NCI-H1694 (cell line): ENCODE data around the gene ZNF784.
"Not testable (repeated sequence)": the region's sequence is repeated elsewhere in the genome, so short reads cannot be mapped to it uniquely, and the experiment has no call there.

Experiments
- DNase-seq: peaks from one replicate; lab custom pipeline; 2025; lab: John Stamatoyannopoulos, UW

Gene ZNF784

GRCh38 chr19:55582284-55582683 is 42.1 kb downstream of the ZNF784 start:
- not testable (repeated sequence) for DNase-seq

GRCh38 chr19:55581823-55582223 is 42.5 kb downstream of the ZNF784 start:
- no peak for DNase-seq

DNA sequence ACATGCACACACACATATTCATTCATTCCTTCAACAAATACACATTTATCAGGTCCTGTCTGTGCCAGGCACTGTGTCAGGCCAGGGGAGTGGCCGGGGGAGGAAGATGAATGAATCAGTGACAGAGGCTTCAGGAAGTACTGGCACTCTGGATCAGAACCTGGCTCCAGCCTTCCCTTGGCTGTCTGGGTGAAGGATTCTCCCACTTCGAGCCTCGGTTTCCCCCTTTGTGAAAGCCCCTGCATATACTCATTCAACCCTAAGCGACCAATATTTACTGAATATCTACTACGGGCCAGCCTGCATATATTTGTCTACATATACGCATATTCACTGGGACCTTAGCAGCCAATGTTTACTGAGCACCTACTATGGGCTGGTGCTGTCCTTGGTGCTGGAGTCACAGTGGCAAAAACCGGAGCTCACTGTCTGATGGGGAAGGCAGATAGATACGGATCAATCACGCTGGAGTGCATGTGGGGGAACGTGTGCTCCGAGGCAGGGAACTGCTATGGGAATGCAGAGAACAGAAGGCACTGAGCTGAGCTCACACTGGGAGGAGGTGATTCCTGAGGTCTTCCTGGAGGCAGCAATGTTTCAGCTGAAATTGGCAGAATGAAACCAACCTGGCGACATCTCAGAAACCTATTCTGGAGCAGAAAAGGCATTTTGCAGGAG is 43.1 kb downstream of the ZNF784 start:
- no peak for DNase-seq

DNA sequence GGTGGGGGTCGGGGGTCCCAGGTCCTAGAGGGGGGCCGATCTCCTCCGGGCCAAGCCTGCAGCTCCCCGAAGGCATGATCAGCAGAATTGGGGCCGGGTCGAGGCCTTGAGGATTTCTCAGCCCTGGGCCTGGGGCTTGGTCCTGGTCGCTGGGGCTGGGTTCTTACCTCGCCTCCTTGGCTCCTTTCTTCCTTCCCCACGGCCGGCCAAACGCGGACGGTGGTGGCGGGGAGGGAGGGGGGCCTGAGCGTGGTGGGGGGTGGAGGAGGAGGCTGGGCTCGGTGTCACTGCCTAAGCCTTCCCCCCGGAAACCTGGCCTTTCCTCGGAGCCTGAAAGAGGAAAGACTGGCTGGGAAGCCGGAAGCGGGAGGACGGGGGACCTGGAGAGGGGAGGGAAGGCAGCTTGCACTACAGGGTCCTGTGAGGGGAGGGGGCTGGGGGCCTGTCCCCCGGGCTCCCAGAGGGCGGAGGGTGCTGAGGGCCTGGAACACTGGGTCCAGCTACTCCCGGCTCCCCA is 43.7 kb downstream of the ZNF784 start, which contains the start of gene ZNF579:
ZNF579 (minus strand) TSS at position 221 of the 517 bp plus-strand sequence. CDS start 1,209 bp downstream, outside the sequence.
- DNase-seq: peak; percentile 91

- peak; percentile 5 for DNase-seq
These were observed 44.4 kb downstream of the ZNF784 start for GRCh38 chr19:55579766-55580621.

DNA sequence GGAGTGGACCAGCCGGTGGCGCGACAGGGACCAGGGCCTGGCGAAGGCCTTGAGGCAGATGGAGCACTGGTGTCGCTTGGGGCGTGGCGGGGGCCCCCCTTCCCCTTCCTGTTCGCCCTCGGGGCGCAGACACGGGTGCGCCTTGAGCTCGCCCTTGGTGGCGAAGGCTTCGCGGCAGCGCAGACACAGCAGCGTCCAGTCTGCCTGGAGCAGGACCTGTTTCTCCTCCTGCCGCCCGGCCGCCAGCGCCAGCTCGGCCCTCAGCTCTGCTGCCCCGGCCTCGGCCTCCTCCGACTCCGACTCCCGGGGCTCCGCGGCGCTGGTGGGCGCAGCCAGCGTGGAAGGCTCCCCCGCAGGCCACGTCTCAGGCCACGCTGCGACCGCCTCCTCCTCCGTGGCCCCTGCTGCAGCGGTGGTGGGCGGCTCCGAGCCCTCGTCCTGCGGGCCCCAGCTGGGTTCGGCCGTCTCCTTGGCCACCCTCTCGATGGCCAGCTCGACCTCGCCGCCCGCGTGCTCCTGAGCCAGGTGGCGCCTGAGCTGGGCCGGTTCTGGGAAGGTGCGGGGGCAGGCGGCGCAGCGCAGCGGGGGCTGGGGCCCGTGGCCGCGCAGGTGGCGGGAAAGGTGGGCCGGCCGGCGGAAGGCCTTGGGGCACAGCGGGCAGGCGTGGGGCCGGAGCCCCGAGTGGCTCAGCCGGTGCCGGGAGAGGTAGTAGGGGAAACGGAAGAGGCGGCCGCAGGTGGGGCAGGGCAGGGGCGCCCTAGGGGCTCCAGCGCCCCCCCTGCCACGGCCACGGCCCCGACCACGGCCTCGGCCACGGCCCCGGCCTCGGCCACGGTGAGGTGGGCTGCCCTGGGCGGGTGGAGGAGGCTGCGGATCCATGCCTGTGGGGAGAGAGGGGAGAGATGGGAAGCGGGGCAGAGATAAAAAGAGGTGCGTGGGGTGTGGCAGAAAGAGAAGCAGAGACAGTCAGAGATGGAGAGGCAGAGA is 45.3 kb downstream of the ZNF784 start:
- no peak for DNase-seq

GRCh38 chr19:55578031-55578760 is 46.2 kb downstream of the ZNF784 start:
- no peak for DNase-seq

- DNase-seq: no peak
These were observed 47.6 kb downstream of the ZNF784 start for GRCh38 chr19:55576746-55577145.

GRCh38 chr19:55573929-55574328 is 50.4 kb downstream of the ZNF784 start:
- not testable (repeated sequence) for DNase-seq
